Mammary epithelial cell (primary cell): ENCODE results near the gene IFIT2.

Experiments
- EZH2 ChIP-seq: IDR thresholded peaks from 2 replicates; pipeline ENCODE4 v1.6.1; 2012; ENCODE audit warnings: low read length, inconsistent platforms, borderline replicate concordance
- TF ChIP-seq, protein P1 (sequence below), 2 donors: IDR thresholded peaks in 1 of 2; conservative IDR thresholded peaks in 1 of 2; 2 replicates each; pipeline ENCODE4 v1.5.1; 2011 to 2012; ENCODE audit warnings: inconsistent platforms in 2 of 2, low read length in 2 of 2, mild to moderate bottlenecking in 2 of 2, control low read depth in 1 of 2, low read depth in 1 of 2; ENCODE audit not compliant: insufficient read depth in 1 of 2; ENCODE audit errors: extremely low read depth in 1 of 2

DNA sequence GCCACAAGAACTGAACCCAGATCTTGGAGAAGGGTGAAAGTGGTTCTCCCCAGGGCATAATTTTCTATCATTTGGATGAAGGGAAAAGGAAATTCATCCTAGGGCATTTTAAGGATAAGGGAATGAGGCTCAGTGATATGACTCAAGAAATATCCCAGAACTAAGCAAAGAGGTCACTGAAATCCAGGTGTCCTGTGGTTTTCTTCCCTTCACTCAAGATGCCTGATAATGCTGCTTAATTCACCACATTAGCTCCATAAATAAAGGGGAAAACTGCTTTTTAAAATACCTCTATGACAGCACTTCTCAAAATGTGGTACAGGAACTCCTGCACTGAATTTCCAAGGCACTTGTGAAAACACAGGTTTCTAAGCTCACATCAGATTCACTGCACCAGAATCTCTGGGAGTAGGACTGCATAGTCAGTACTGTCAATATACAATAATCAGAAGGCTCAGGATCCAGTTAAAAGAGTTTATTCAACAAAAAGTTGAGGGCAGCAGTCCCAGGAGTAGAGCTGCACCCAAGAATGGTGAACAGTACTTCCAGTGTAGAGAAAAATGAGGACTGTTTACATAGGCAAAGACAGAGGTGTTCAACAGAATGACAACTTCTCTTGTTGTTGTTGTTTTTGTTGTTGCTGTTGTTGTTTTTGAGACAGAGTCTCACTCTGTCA lies 28.8 kb downstream of the IFIT2 start:
- TF ChIP-seq EZH2 = no peak
- TF ChIP-seq, protein P1, sequence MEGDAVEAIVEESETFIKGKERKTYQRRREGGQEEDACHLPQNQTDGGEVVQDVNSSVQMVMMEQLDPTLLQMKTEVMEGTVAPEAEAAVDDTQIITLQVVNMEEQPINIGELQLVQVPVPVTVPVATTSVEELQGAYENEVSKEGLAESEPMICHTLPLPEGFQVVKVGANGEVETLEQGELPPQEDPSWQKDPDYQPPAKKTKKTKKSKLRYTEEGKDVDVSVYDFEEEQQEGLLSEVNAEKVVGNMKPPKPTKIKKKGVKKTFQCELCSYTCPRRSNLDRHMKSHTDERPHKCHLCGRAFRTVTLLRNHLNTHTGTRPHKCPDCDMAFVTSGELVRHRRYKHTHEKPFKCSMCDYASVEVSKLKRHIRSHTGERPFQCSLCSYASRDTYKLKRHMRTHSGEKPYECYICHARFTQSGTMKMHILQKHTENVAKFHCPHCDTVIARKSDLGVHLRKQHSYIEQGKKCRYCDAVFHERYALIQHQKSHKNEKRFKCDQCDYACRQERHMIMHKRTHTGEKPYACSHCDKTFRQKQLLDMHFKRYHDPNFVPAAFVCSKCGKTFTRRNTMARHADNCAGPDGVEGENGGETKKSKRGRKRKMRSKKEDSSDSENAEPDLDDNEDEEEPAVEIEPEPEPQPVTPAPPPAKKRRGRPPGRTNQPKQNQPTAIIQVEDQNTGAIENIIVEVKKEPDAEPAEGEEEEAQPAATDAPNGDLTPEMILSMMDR (conservative IDR thresholded peaks at IDR 0.05 in 1 of 2, IDR thresholded peaks at IDR 0.05 in 1 of 2; ENCODE audit: extremely low read depth in 1 of 2, insufficient read depth in 1 of 2, low read depth in 1 of 2, low read length in 2 of 2) = no peak
